ENCODE results near the gene CDC14B. TPM values are rescaled to one million over a fixed set of nuclear protein-coding genes. Genes with fewer than 3 reads are reported as not detected.

CDC14B gene
- polyA plus RNA-seq, 1 donor from 2014 or later, result 7.0 TPM

DNA sequence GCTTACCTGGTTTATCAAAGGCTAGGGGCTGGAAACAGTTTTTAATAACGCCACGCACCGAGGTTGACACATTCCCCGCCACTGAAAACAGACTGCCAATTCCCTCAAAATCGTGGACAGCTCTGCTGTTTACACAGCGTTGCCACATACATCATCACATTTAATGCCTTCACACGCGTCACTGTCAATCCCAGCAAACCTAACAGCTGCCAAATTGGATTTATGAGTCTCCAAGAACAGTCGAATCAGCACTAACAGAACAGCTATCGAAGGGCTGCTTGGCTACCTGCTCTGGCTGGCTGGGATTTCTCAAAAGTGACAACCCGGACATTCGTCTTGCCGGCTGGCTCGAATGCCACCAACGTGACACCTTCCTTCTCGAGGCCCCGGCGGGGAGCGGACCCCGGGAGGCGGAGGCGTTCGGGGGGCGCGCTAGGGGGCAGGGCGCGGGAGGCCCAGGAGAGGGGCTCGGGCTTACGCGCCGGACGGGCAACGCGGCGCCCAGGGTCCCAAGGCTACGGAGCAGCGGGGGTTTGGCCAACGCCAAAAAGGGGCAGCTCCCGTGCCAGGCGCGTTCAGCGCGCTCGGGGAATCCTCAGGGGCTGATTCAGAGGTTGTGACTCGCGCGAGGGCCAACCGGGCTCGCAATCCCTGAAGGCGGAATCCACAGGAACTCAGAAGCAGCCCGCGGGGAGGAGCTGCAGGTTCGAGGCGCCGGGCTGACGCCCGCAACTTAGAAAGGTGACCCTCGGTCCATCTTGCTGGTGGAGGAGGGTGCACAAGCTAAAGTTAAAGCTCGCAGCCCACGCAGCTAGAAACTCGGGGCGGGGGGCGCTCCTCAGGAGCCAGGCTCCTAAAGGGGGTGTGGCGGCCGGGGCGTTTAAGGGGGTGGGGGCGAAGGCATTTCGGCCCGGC, 1.2 kb downstream of the CDC14B start:
- peak overlapping the region; percentile 41 for H2AFZ ChIP-seq (ENCODE audit: low read depth, low read length)
- H3K9me3 ChIP-seq (ENCODE audit: low read length), result no peaks in the 10 kb centered on the region
- no peaks in the 10 kb centered on the region for H4K20me1 ChIP-seq (ENCODE audit: insufficient read depth)
- peak overlapping the region; percentile 66 for H3K9ac ChIP-seq (ENCODE audit: low read length)
- peaks cover 4% of the 10 kb centered on the region for H3K79me2 ChIP-seq (replicated peaks; ENCODE audit: insufficient read depth, low read length)
- H3F3A ChIP-seq (ENCODE audit: insufficient read depth, low read length, poor library complexity, severe bottlenecking), result no peaks in the 10 kb centered on the region
- H3K36me3 ChIP-seq (ENCODE audit: insufficient read depth, low read length), result no peaks in the 10 kb centered on the region
- no peaks in the 10 kb centered on the region for H3K9me2 ChIP-seq (ENCODE audit: insufficient read depth, low read length)
- H3K27me3 ChIP-seq (ENCODE audit: insufficient read depth, low read depth, low read length), result no peaks in the 10 kb centered on the region
- no peak for TF ChIP-seq TAF1 (IDR thresholded peaks at IDR 0.05; ENCODE audit: low read depth)
- TF ChIP-seq MXI1 (conservative IDR thresholded peaks at IDR 0.05; ENCODE audit: poor library complexity, severe bottlenecking), result no peak
- TF ChIP-seq POLR2AphosphoS5 (IDR thresholded peaks at IDR 0.05), result peak; percentile 78
- peak; percentile 81 for TF ChIP-seq EP300 (conservative IDR thresholded peaks at IDR 0.05; ENCODE audit: poor library complexity, severe bottlenecking)
- TF ChIP-seq, protein P1, sequence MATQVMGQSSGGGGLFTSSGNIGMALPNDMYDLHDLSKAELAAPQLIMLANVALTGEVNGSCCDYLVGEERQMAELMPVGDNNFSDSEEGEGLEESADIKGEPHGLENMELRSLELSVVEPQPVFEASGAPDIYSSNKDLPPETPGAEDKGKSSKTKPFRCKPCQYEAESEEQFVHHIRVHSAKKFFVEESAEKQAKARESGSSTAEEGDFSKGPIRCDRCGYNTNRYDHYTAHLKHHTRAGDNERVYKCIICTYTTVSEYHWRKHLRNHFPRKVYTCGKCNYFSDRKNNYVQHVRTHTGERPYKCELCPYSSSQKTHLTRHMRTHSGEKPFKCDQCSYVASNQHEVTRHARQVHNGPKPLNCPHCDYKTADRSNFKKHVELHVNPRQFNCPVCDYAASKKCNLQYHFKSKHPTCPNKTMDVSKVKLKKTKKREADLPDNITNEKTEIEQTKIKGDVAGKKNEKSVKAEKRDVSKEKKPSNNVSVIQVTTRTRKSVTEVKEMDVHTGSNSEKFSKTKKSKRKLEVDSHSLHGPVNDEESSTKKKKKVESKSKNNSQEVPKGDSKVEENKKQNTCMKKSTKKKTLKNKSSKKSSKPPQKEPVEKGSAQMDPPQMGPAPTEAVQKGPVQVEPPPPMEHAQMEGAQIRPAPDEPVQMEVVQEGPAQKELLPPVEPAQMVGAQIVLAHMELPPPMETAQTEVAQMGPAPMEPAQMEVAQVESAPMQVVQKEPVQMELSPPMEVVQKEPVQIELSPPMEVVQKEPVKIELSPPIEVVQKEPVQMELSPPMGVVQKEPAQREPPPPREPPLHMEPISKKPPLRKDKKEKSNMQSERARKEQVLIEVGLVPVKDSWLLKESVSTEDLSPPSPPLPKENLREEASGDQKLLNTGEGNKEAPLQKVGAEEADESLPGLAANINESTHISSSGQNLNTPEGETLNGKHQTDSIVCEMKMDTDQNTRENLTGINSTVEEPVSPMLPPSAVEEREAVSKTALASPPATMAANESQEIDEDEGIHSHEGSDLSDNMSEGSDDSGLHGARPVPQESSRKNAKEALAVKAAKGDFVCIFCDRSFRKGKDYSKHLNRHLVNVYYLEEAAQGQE (IDR thresholded peaks at IDR 0.05; ENCODE audit: borderline replicate concordance), result no peak
- no peak for TF ChIP-seq SMC3 (conservative IDR thresholded peaks at IDR 0.05; ENCODE audit: poor library complexity)
- no peak for TF ChIP-seq CTCF (IDR thresholded peaks at IDR 0.05; ENCODE audit: poor library complexity, severe bottlenecking)
- no peak for TF ChIP-seq EZH2 (IDR thresholded peaks at IDR 0.05; ENCODE audit: borderline replicate concordance, insufficient read depth, low read length, poor library complexity, severe bottlenecking)
- no peak for TF ChIP-seq RAD21 (conservative IDR thresholded peaks at IDR 0.05)
- peak overlapping the region; percentile 81 for H3K4me2 ChIP-seq (ENCODE audit: low read length)
- H3K27ac ChIP-seq (ENCODE audit: low read length), result no peak overlapping the region
- H3K4me3 ChIP-seq (ENCODE audit: low read length), result peak overlapping the region; percentile 76

GRCh38 chr9:96617439-96618185, 2.0 kb downstream of the CDC14B start:
- no peaks in the 10 kb centered on the region for H3K9me2 ChIP-seq (ENCODE audit: insufficient read depth, low read length)
- H3K79me2 ChIP-seq (replicated peaks; ENCODE audit: insufficient read depth, low read length), result peaks cover 4% of the 10 kb centered on the region
- peak overlapping the region; percentile 81 for H3K4me2 ChIP-seq (ENCODE audit: low read length)
- no peaks in the 10 kb centered on the region for H3F3A ChIP-seq (ENCODE audit: insufficient read depth, low read length, poor library complexity, severe bottlenecking)
- H3K27ac ChIP-seq (ENCODE audit: low read length), result no peak overlapping the region
- no peaks in the 10 kb centered on the region for H3K36me3 ChIP-seq (ENCODE audit: insufficient read depth, low read length)
- H4K20me1 ChIP-seq (ENCODE audit: insufficient read depth), result no peaks in the 10 kb centered on the region
- TF ChIP-seq SMC3 (conservative IDR thresholded peaks at IDR 0.05; ENCODE audit: poor library complexity) (no peak), EZH2 (IDR thresholded peaks at IDR 0.05; ENCODE audit: borderline replicate concordance, insufficient read depth, low read length, poor library complexity, severe bottlenecking) (no peak), MXI1 (conservative IDR thresholded peaks at IDR 0.05; ENCODE audit: poor library complexity, severe bottlenecking) (no peak), POLR2AphosphoS5 (IDR thresholded peaks at IDR 0.05) (no peak), TAF1 (IDR thresholded peaks at IDR 0.05; ENCODE audit: low read depth) (no peak), CTCF (IDR thresholded peaks at IDR 0.05; ENCODE audit: poor library complexity, severe bottlenecking) (no peak), EP300 (conservative IDR thresholded peaks at IDR 0.05; ENCODE audit: poor library complexity, severe bottlenecking) (no peak), RAD21 (conservative IDR thresholded peaks at IDR 0.05) (no peak)
- TF ChIP-seq, protein P1 (IDR thresholded peaks at IDR 0.05; ENCODE audit: borderline replicate concordance), result no peak
- no peak overlapping the region for H3K9ac ChIP-seq (ENCODE audit: low read length)
- H3K4me3 ChIP-seq (ENCODE audit: low read length), result peak overlapping the region; percentile 76
- H3K9me3 ChIP-seq (ENCODE audit: low read length), result no peaks in the 10 kb centered on the region
- H3K27me3 ChIP-seq (ENCODE audit: insufficient read depth, low read depth, low read length), result no peaks in the 10 kb centered on the region
- no peak overlapping the region for H2AFZ ChIP-seq (ENCODE audit: low read depth, low read length)

Data from neural cell (in vitro differentiated cells).